Adrenal gland (tissue), 12 donors: ENCODE data around the gene HES5. TPM values are rescaled to one million over a fixed set of nuclear protein-coding genes. Genes with fewer than 3 reads are reported as not detected.
"Not testable (repeated sequence)": the region's sequence is repeated elsewhere in the genome, so short reads cannot be mapped to it uniquely, and the experiment has no call there.

Experiments
- DNase-seq, 7 donors: peaks; one replicate each; pipeline ENCODE4 v3.0.0-alpha.2; 2019 to 2020
- H3K27ac ChIP-seq, 5 donors: fragments of 200-600 bp; sonication (generic) in 4 of 5; 1 replicate in 3 of 5; 2 replicates in 2 of 5; pipeline versions ENCODE4 v1.5.1 to v1.8.0; 2016 to 2020; ENCODE audit warnings: mild to moderate bottlenecking in 1 of 5
- H3K27me3 ChIP-seq: fragments of 200-600 bp; 2 replicates; pipeline ENCODE4 v1.8.0; 2021
- H3K36me3 ChIP-seq, 2 donors: fragments of 200-600 bp; replicated peaks in 1 of 2; 1 replicate in 1 of 2; 2 replicates in 1 of 2; pipeline versions ENCODE4 v1.5.1 to v1.8.0; 2018 to 2022
- H3K4me1 ChIP-seq, 2 donors: fragments of 200-600 bp; replicated peaks in 1 of 2; 1 replicate in 1 of 2; 2 replicates in 1 of 2; pipeline versions ENCODE4 v1.5.1 to v1.8.0; 2018 to 2021
- H3K4me3 ChIP-seq, 4 donors: fragments of 200-600 bp; sonication (generic) in 3 of 4; one replicate each; pipeline ENCODE4 v1.5.1; 2016 to 2018
- H3K9me3 ChIP-seq, 3 donors: fragments of 200-600 bp; sonication (generic) in 1 of 3; replicated peaks in 1 of 3; 1 replicate in 2 of 3; 2 replicates in 1 of 3; pipeline versions ENCODE4 v1.5.1 to v1.8.0; 2016 to 2021
- POLR2A ChIP-seq, 2 donors: fragments of 450-650 bp; IDR thresholded peaks; one replicate each; pipeline ENCODE4 v1.6.1; 2017; ENCODE audit warnings: antibody characterized with exemption in 2 of 2, mild to moderate bottlenecking in 2 of 2, moderate library complexity in 1 of 2
- WGBS, 4 donors: extraction: QIAGEN DNeasy Blood & Tissue Kit in 2 of 4; methylation state at CpG; one replicate each; pipeline versions ENCODE4 v1.1.5 to v1.1.7; 2013 to 2017; 5-methylcytosine and 5-hydroxymethylcytosine counted together
- intact Hi-C, 2 donors: fragments of 100-400 bp; cut with DNase I; formaldehyde crosslinking; loops; one replicate each; pipeline versions ENCODE4 v1.14.1 to v1.15.0; 2022 to 2023
- polyA plus RNA-seq, 3 donors: library from polyadenylated mRNA; stranded (reverse); fragments of 200-250 nt in 2 of 3; fragments of 350-450 nt in 1 of 3; fragmentation: Illumina TruSeq in 1 of 3; extraction: RNeasy Lipid Tissue Mini Kit (QIAGEN cat#74804) in 1 of 3; gene quantifications; one replicate each; pipeline ENCODE4 v1.2.3, GENCODE V29; 2013 to 2014
- total RNA-seq, 9 donors: library from RNA; depleted of rRNA in 4 of 9; stranded (reverse); fragments of >200 nt in 4 of 9; fragments of 120-200 nt in 1 of 9; fragmentation: NEBNext Ultra II Directional in 1 of 9; extraction: Animal tissue kit (Norgen Biotek cat#: 25700) in 1 of 9; gene quantifications; one replicate each; pipeline versions ENCODE4 v1.1.0 to v1.2.4, GENCODE V29; 2013 to 2023
- TF ChIP-seq, protein P1 (sequence below), 6 experiments: fragments of 450-650 bp in 4 of 6; fragments of 200-600 bp in 2 of 6; sonication (generic) in 1 of 6; IDR thresholded peaks; 1 replicate in 5 of 6; 2 replicates in 1 of 6; pipeline versions ENCODE4 v1.5.1 to v1.8.0; 2016 to 2021; ENCODE audit warnings: antibody characterized with exemption in 6 of 6, mild to moderate bottlenecking in 2 of 6, moderate library complexity in 1 of 6
- donor health status: healthy with polysubstance abuse.
- donor health status: Bipolar disorder and iron deficiency.
- donor health status: DM: yes; HTN: yes; CAD: no.
- donor health status: DM: no; HTN: no; CAD: no.
- donor health status: DM: no; HTN: no; CAD: no.
- donor health status: DM: yes; HTN: yes; CAD: no.

The HES5 gene
- total and polyA plus RNA-seq, 12 donors, result 0.28 TPM; not detected in 11

DNA sequence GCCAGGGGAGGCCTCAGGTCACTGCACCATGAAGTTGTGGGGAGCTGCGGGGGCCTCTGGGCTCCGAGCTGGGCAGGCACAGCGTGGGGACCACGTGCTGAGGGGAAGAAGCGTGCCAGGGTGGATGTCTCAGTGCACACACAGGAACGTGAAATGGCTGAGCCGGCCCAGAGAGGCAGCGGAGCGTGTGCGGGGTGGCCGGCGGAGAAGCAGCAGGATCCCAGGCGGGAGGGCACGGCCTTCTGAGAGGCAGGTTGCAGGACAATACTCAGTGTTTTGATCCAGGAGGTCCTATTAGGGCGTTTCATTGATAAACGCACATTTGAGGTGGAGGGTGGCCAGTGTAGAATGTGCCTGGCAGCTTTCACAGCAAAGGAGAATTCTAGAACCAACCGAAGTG is 39.0 kb upstream of the HES5 start:
- H3K4me3 ChIP-seq, result no peak overlapping the region
- intact Hi-C loops, result no loop called here
- 75 to 90% (median 83%) methylated on average over 10 to 17 of the region's 17 CpGs for WGBS, 4 donors
- H3K9me3 ChIP-seq, result no peaks in the 10 kb centered on the region
- DNase-seq, result no peak
- H3K27me3 ChIP-seq, result no peaks in the 10 kb centered on the region
- TF ChIP-seq, protein P1, sequence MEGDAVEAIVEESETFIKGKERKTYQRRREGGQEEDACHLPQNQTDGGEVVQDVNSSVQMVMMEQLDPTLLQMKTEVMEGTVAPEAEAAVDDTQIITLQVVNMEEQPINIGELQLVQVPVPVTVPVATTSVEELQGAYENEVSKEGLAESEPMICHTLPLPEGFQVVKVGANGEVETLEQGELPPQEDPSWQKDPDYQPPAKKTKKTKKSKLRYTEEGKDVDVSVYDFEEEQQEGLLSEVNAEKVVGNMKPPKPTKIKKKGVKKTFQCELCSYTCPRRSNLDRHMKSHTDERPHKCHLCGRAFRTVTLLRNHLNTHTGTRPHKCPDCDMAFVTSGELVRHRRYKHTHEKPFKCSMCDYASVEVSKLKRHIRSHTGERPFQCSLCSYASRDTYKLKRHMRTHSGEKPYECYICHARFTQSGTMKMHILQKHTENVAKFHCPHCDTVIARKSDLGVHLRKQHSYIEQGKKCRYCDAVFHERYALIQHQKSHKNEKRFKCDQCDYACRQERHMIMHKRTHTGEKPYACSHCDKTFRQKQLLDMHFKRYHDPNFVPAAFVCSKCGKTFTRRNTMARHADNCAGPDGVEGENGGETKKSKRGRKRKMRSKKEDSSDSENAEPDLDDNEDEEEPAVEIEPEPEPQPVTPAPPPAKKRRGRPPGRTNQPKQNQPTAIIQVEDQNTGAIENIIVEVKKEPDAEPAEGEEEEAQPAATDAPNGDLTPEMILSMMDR (IDR thresholded peaks at IDR 0.05), result no peak
- TF ChIP-seq POLR2A (IDR thresholded peaks at IDR 0.05), result no peak
- no peaks in the 10 kb centered on the region for H3K4me1 ChIP-seq
- no peaks in the 10 kb centered on the region for H3K36me3 ChIP-seq
- H3K27ac ChIP-seq, result no peak overlapping the region

DNA sequence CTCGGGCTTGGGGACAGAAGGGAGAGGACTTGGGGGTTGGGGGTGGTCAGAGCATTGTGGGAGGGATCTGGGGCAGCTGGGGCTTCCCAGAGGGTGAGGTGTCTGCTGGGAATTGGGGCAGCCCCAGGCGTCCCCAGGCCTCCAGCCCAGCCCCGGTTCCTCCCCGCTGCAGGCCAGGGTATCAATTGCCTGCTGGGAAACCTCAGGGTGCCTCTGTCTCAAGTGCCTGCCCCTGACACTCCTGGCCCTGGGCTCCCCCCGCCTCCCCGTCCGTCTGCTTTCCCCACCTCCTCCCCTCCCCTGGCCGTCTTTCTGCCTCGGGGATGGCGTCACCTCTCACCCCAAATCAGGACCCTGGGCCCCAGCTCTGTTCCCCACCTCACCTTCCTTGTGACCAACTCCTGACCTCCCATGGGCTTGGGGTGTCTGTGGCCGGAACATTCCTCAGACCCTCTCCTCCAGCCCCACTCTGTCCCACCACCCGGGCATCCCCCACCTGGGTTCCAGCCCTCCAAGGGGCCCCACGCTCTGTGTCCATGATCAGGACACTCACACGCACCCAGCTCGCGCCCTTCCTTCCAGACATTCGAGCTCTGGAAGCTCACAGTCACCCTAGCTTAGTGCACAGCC is 38.2 kb upstream of the HES5 start:
- H3K9me3 ChIP-seq, intact Hi-C loops, H3K36me3 ChIP-seq, H3K27me3 ChIP-seq, H3K4me1 ChIP-seq, DNase-seq, H3K27ac ChIP-seq, H3K4me3 ChIP-seq: not testable (repeated sequence)
- 30 to 39% (median 32%) methylated on average over 7 to 9 of the region's 17 CpGs; no CpG with 5 or more reads in 1 of the 4 donors for WGBS, 4 donors

DNA sequence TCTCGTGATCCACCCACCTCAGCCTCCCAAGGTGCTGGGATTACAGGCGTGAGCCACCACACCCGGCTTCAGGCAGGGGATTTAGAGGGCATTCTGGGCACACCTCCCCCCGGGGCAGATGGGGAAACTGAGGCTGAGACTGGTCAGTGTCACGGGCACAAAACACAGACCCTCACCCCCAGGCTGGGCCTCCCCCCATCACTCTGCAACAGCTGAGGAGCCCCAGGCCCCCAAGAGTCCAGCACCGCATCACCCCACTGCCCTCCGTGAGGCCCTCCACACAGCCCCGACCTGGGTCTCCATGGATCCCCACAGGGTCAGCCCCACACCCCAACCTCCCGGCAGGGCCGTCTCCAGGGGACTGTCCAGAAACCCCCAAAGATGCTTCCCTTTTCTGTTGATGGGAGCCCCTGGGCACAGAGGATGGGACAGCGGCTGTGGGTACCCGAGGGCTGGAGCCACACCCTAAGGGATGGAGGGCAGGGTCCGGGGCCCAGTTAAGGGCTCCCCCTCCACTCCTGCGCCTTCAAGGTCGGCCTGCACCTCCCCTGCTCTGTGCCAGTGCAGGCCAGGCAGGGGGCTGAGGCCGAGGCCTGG is 37.1 kb upstream of the HES5 start:
- intact Hi-C loops, result no loop called here
- H3K27ac ChIP-seq, result no peak overlapping the region
- H3K36me3 ChIP-seq, result no peaks in the 10 kb centered on the region
- H3K27me3 ChIP-seq, result no peaks in the 10 kb centered on the region
- WGBS, 4 donors, result 71 to 89% (median 73%) methylated on average over 4 to 16 of the region's 16 CpGs
- TF ChIP-seq, protein P1 (IDR thresholded peaks at IDR 0.05), result no peak
- TF ChIP-seq POLR2A (IDR thresholded peaks at IDR 0.05), result no peak
- DNase-seq, result no peak
- no peaks in the 10 kb centered on the region for H3K4me1 ChIP-seq
- H3K9me3 ChIP-seq, result no peaks in the 10 kb centered on the region
- no peak overlapping the region for H3K4me3 ChIP-seq

DNA sequence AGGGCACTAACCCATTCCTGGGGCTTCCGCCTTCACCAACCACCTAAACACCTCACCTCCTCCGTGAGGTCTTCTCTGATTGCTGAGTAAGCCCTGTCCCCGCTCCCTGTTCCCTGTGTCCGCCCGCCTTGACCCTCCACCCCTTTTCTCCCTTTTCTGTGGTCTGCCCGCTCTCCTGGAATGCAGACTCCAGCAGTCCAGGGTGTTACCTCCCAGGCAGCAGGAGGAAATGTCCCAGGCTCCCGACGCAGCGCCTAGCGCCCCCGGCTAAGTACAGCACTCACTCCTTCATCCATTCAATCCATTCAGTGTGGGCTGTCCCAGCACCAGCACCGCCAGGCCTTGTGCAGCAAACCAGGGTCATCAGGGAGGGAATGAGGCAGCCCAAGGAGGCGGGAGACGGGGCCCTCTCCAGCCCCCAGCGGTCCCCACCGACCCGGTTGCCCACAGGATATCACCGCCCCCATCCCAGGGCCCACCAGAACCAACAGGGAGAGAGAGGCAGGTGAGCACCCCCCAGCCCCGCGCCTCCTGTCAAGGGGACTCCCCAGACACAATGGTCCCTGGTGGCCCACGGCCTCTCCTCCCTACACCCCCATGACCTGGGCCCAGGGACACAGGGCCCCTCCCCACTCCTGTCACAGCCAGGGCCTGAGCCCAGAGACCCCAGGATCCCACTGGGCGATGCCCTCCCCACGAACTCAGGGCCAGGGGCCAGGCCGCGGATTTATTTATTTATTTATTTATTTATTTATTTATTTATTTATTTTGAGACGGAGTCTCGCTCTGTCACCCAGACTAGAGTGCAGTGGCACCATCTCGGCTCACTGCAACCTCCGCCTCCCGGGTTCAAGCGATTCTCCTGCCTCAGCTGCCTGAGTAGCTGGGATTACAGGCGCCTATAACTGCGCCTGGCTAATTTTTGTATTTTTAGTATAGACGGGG is 36.3 kb upstream of the HES5 start:
- Histone ChIP-seq H3K4me1 (no peaks in the 10 kb centered on the region), H3K27me3 (no peaks in the 10 kb centered on the region), H3K27ac (no peak overlapping the region), H3K36me3 (peaks cover 0 to 6% of the 10 kb centered on the region in 2 donors), H3K9me3 (no peaks in the 10 kb centered on the region), H3K4me3 (no peak overlapping the region)
- WGBS, 4 donors, result 66 to 78% (median 75%) methylated on average over 25 to 34 of the region's 34 CpGs
- TF ChIP-seq POLR2A (IDR thresholded peaks at IDR 0.05), result no peak
- TF ChIP-seq, protein P1 (IDR thresholded peaks at IDR 0.05), result no peak
- intact Hi-C loops, result no loop called here
- DNase-seq, result no peak
